ENCODE results near the gene COL23A1. TPM values are rescaled to one million over a fixed set of nuclear protein-coding genes. Genes with fewer than 3 reads are reported as not detected.
"Not testable (repeated sequence)": the region's sequence is repeated elsewhere in the genome, so short reads cannot be mapped to it uniquely, and the experiment has no call there.

Gene COL23A1
- total RNA-seq, 4 donors from 2014 or later = 2.5 to 3.4 (median 3.0) TPM

- whole genome bisulfite sequencing, 2 donors = 93 to 96% methylated on average over 16 to 17 of the region's 20 CpGs
- intact Hi-C loops (cut with DNase I; ENCODE audit: low total_unique reads) = no loop called here
- H3K4me3 ChIP-seq (ENCODE audit: low read depth, poor library complexity, severe bottlenecking) = no peak overlapping the region
- DNase-seq (ENCODE audit: low spot score in 2 of 2) = no peak
- TF ChIP-seq, protein P1, sequence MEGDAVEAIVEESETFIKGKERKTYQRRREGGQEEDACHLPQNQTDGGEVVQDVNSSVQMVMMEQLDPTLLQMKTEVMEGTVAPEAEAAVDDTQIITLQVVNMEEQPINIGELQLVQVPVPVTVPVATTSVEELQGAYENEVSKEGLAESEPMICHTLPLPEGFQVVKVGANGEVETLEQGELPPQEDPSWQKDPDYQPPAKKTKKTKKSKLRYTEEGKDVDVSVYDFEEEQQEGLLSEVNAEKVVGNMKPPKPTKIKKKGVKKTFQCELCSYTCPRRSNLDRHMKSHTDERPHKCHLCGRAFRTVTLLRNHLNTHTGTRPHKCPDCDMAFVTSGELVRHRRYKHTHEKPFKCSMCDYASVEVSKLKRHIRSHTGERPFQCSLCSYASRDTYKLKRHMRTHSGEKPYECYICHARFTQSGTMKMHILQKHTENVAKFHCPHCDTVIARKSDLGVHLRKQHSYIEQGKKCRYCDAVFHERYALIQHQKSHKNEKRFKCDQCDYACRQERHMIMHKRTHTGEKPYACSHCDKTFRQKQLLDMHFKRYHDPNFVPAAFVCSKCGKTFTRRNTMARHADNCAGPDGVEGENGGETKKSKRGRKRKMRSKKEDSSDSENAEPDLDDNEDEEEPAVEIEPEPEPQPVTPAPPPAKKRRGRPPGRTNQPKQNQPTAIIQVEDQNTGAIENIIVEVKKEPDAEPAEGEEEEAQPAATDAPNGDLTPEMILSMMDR (IDR thresholded peaks at IDR 0.05) = no peak
- no peak for TF ChIP-seq POLR2A (IDR thresholded peaks at IDR 0.05)
Observed at GRCh38 chr5:178319541-178320041, 270.6 kb downstream of the COL23A1 start.

- TF ChIP-seq, protein P1 (IDR thresholded peaks at IDR 0.05) = no peak
- TF ChIP-seq POLR2A (IDR thresholded peaks at IDR 0.05) = no peak
- 92 to 97% methylated on average over 6 of the region's 6 CpGs for WGBS, 2 donors
- no peak for DNase-seq (ENCODE audit: low spot score in 2 of 2)
Observed at GRCh38 chr5:178318893-178319292, 271.3 kb downstream of the COL23A1 start.

DNA sequence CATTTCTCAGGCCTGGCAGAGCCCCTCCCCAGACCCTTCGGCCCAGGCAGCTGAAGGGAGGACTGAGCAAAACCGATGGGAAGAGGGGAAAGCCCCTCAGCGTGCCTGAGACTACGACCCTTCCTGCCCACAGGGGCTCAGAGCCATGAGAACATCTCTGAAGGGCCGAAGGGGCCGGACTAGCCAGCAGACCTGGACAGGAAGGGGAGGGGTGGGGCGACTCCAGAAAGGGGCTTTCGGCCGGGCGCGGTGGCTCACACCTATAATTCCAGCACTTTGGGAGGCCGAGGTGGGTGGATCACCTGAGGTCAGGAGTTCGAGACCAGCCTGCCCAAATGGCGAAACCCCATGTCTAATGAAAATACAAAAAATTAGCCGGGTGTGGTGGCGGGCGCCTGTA, 271.8 kb downstream of the COL23A1 start:
- intact Hi-C loops (cut with DNase I; ENCODE audit: low total_unique reads) = no loop called here
- DNase-seq (ENCODE audit: low spot score in 2 of 2) = no peak
- no peak overlapping the region for H3K4me3 ChIP-seq (ENCODE audit: low read depth, poor library complexity, severe bottlenecking)
- TF ChIP-seq, protein P1 (IDR thresholded peaks at IDR 0.05) = no peak
- no peak for TF ChIP-seq POLR2A (IDR thresholded peaks at IDR 0.05)
- 94 to 96% methylated on average over 17 of the region's 17 CpGs for WGBS, 2 donors

More at GRCh38 chr5:178318893-178319292, 271.3 kb downstream of the COL23A1 start:
- intact Hi-C loops (cut with DNase I; ENCODE audit: low total_unique reads) = no loop called here
- no peak overlapping the region for H3K4me3 ChIP-seq (ENCODE audit: low read depth, poor library complexity, severe bottlenecking)

GRCh38 chr5:178317727-178318126, 272.5 kb downstream of the COL23A1 start:
- H3K4me3 ChIP-seq (ENCODE audit: low read depth, poor library complexity, severe bottlenecking); intact Hi-C loops (cut with DNase I; ENCODE audit: low total_unique reads); DNase-seq (ENCODE audit: low spot score in 2 of 2): not testable (repeated sequence)
- WGBS, 2 donors = 81 to 88% methylated on average over 5 of the region's 5 CpGs

GRCh38 chr5:178314961-178315820, 275.0 kb downstream of the COL23A1 start:
- intact Hi-C loops (cut with DNase I; ENCODE audit: low total_unique reads) = loop anchor here (5.0 kb wide), 1 partner anchor 222 kb away; no protein-coding TSS in a partner anchor
- TF ChIP-seq, protein P1 (IDR thresholded peaks at IDR 0.05) = no peak
- TF ChIP-seq POLR2A (IDR thresholded peaks at IDR 0.05) = no peak
- H3K4me3 ChIP-seq (ENCODE audit: low read depth, poor library complexity, severe bottlenecking) = no peak overlapping the region
- 82 to 88% methylated on average over 19 of the region's 19 CpGs for WGBS, 2 donors
- DNase-seq (ENCODE audit: low spot score in 2 of 2) = no peak

GRCh38 chr5:178314061-178314660, 276.0 kb downstream of the COL23A1 start:
- intact Hi-C loops (cut with DNase I; ENCODE audit: low total_unique reads) = loop anchor here (5.0 kb wide), 1 partner anchor 223 kb away; no protein-coding TSS in a partner anchor
- WGBS, 2 donors = 85 to 86% methylated on average over 17 of the region's 17 CpGs
- no peak for DNase-seq (ENCODE audit: low spot score in 2 of 2)
- TF ChIP-seq, protein P1 (IDR thresholded peaks at IDR 0.05) = no peak
- no peak for TF ChIP-seq POLR2A (IDR thresholded peaks at IDR 0.05)
- H3K4me3 ChIP-seq (ENCODE audit: low read depth, poor library complexity, severe bottlenecking) = no peak overlapping the region

All from lower leg skin (tissue), 4 donors.